H1 (cell line): Measurements from ENCODE around the gene LPAR3.

Experiments
- BACH1 ChIP-seq: IDR thresholded peaks from 2 replicates; pipeline ENCODE4 v1.6.1; 2012; ENCODE audit warnings: low read length, improper control_type of control experiment
- CBX8 ChIP-seq: fragments of 300-800, 300-1000 bp; sonication (generic); IDR thresholded peaks from 2 replicates; pipeline ENCODE4 v1.7.1; 2016; ENCODE audit warnings: low read depth, low read length, borderline replicate concordance
- CREB1 ChIP-seq: IDR thresholded peaks from 2 replicates; pipeline ENCODE4 v1.6.1; 2012; ENCODE audit warnings: inconsistent platforms
- CTCF ChIP-seq, 3 experiments: IDR thresholded peaks; 1 replicate in 2 of 3; 2 replicates in 1 of 3; pipeline versions ENCODE4 v1.5.1 to v1.6.1; 2011; ENCODE audit warnings: low read length in 3 of 3, mild to moderate bottlenecking in 3 of 3, inconsistent platforms in 2 of 3, low read depth in 1 of 3, moderate library complexity in 1 of 3; ENCODE audit not compliant: insufficient read depth in 1 of 3; ENCODE audit errors: control extremely low read depth in 1 of 3
- EZH2 ChIP-seq: fragments of 200-600 bp; sonication (generic); IDR thresholded peaks from 2 replicates; pipeline ENCODE4 v1.7.1; 2012; ENCODE audit warnings: low read depth, mild to moderate bottlenecking, moderate library complexity, low read length, inconsistent platforms; ENCODE audit not compliant: severe bottlenecking
- POLR2A ChIP-seq, 2 experiments: IDR thresholded peaks; 1 replicate in 1 of 2; 2 replicates in 1 of 2; pipeline ENCODE4 v1.6.1; 2011; ENCODE audit warnings: low read depth in 2 of 2, low read length in 2 of 2, mild to moderate bottlenecking in 2 of 2; ENCODE audit errors: control extremely low read depth in 1 of 2
- POLR2AphosphoS5 ChIP-seq: IDR thresholded peaks from 2 replicates; pipeline ENCODE4 v1.6.1; 2011; ENCODE audit warnings: low read depth, low read length
- SIN3A ChIP-seq, 2 experiments: IDR thresholded peaks in 1 of 2; conservative IDR thresholded peaks in 1 of 2; 2 replicates each; pipeline ENCODE4 v1.6.1; 2011 to 2012; ENCODE audit warnings: low read length in 2 of 2, improper control_type of control experiment in 1 of 2, low read depth in 1 of 2, mild to moderate bottlenecking in 1 of 2
- SP1 ChIP-seq: IDR thresholded peaks from 2 replicates; pipeline ENCODE4 v1.6.1; 2011; ENCODE audit warnings: low read depth, low read length
- SUZ12 ChIP-seq: fragments of 200-600 bp; sonication (generic); IDR thresholded peaks from 2 replicates; pipeline ENCODE4 v1.6.1; 2012; ENCODE audit warnings: mild to moderate bottlenecking, inconsistent platforms, low read length, moderate library complexity, mixed read lengths
- TEAD4 ChIP-seq: IDR thresholded peaks from 2 replicates; pipeline ENCODE4 v1.6.1; 2012; ENCODE audit warnings: low read depth, low read length, inconsistent platforms, mixed read lengths
- ZNF274 ChIP-seq: IDR thresholded peaks from 2 replicates; pipeline ENCODE4 v1.7.0; 2012; ENCODE audit warnings: low read length, borderline replicate concordance; ENCODE audit errors: extremely low read depth

GRCh38 chr1:84845357-84845756 is 47.6 kb downstream of the LPAR3 start:
- no peak for TF ChIP-seq CTCF (IDR thresholded peaks at IDR 0.05; ENCODE audit: control extremely low read depth in 1 of 3, insufficient read depth in 1 of 3, low read depth in 1 of 3, low read length in 3 of 3)
- no peak for TF ChIP-seq POLR2A (IDR thresholded peaks at IDR 0.05; ENCODE audit: control extremely low read depth in 1 of 2, low read depth in 2 of 2, low read length in 2 of 2)
- no peak for TF ChIP-seq ZNF274
- no peak for TF ChIP-seq CREB1
- TF ChIP-seq SIN3A (conservative IDR thresholded peaks at IDR 0.05 in 1 of 2, IDR thresholded peaks at IDR 0.05 in 1 of 2; ENCODE audit: low read depth in 1 of 2, low read length in 2 of 2) = no peak
- no peak for TF ChIP-seq SUZ12
- no peak for TF ChIP-seq BACH1
- no peak for TF ChIP-seq EZH2
- no peak for TF ChIP-seq POLR2AphosphoS5
- TF ChIP-seq SP1 = no peak
- no peak for TF ChIP-seq TEAD4
- TF ChIP-seq CBX8 = no peak
